ENCODE data around the gene GIPC3. TPM values are rescaled to one million over a fixed set of nuclear protein-coding genes. Genes with fewer than 3 reads are reported as not detected.
"Not testable (repeated sequence)": the region's sequence is repeated elsewhere in the genome, so short reads cannot be mapped to it uniquely, and the experiment has no call there.

GIPC3 gene
- total RNA-seq, 1 donor from 2014 or later, result 0.20 TPM

DNA sequence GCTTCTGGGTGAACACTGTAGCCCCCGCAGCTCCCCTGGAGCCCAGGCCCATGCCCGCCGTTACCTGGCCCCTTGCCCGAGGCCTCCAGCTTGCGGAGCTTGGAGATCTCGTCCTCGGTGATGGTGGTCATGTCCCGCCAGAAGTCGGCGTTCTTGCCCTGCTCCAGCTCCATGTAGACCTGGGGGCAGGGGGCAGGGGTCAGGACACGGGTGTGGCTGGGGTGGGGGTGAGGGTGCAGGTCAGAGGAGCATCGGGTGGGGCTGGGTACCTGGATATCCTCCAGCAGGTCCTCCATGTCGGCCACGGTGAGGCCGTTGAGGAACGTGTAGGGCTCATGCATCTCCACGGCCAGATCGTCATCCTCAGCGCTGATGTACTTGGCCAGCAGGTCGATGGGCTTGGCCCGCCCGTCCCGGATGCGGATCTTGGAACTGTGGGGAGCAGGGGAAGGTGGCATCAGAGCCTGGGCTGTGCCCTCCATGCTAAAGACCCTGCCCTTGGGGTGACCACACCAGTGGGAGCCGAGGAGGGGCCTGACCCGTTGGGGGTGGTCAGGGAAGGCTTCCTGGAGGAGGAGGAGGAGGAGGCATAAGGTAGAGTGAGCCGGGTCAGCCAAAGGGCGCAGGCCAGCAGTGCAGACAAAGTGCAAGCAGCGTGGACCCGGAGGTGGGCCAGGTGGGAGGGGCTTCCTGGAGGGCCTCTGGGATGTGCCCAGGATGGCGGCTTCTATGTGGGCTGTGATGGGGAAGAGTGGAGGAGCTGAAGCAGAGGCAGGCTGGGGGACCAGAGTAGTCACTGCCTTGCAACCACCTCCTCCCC lies 33.7 kb downstream of the GIPC3 start:
- no peak for DNase-seq

- DNase-seq, result no peak
These were observed 34.3 kb downstream of the GIPC3 start for GRCh38 chr19:3619631-3620012.

DNA sequence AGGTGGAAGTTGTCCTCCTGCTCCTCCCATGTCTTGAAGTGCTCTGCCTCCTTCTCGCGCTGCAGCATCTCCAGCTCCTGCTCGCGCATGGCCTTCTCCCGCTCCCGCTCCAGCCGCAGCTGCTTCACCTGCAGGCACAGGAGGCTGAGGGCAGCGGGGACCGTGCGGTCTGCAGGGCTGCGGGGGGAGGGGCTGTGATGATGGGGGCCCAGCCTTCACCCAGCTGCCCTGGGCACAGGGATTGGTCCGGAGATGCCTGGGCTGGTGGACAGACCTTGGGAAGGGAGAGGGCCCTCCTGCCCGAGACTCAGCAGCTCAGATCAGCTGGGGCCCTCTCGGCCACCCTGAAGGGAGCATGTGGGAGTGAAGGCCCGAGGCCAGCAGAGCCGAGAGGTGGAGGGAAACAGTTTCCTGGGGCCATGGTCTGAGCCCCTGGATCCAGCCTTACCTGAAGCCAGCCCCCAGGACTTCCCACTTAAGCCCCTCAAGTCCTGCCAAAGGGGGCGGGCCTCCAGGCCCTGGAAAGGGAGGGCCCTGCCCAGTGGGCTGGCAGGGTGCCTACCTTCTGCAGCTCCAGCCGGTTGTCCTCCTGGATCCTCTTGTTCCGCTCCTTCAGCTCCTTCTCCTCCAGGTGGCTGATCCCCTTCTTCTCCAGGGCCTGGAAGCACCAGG lies 35.0 kb downstream of the GIPC3 start:
- no peak for DNase-seq

DNA sequence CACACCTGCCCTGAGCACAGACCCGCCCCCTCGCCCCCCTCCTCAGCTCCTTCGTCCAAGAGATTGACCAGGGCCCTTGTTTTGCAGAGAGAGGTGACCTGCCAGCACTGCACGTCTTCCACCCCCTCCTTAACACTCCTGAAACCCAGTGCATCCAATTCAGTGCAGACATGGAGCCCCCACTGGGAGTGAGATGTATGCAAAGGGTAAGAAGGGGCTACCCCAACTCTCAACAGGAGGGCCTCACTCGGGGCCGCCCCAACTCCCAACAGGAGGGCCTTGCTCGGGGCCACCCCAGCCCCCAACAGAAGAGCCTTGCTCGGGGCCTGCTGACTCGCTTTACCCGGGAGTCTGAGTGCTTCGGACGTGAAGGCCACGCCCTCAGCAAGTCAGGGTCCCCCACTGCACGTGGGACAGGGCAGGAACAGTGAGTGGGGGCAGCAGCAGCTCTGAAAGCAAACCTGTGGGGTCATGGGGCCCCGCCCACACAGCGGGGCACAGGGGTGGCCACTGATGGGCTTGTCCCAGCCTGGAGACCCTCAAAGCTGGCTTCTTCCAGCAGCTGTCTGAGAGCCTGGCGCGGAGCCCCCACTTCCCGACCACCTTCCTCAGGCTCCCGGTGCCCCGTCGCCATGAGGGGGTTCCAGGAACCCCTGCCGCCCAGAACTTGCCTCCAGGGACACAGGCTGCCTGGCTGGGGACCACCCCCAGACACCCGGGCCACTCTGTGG lies 35.7 kb downstream of the GIPC3 start:
- DNase-seq, result no peak

GRCh38 chr19:3621689-3622088 lies 36.4 kb downstream of the GIPC3 start:
- DNase-seq, result no peak

DNA sequence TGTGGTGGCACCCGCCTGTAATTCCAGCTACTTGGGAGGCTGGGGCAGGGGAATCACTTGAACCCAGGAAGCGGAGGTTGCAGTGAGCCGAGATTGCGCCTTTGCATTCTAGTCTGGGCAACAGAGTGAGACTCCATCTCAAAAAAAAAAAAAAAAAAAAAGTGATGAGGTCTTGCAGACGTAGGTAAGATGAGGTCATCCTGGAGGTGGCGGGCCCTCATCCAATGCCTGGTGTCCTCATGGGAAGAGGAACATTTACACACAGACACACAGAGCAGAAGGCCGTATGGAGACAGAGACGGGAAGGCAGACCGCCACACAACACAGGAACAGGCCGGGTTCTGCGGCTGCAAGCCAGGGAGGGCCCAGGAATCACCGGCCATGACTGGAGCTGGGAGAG lies 36.9 kb downstream of the GIPC3 start:
- DNase-seq, result no peak

DNA sequence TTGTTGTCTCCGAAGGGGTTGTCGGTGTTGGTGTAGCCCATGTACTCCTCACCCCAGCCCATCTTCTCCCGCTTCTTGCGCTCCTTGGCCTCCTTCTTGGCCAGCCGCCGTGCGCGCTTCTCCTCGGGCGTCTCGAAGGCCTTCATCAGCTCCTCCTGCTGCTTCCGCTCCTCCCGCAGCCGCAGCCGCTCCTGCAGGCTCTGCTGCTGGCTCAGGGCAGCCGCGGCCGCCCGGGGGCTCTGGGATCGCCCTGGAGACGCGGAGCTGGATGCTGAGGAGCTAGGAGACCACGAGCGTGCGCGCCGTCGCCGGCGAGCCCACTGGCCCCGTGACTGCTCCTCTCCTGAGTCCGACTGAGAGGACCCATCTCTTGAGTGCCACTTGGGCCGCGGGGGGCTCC lies 38.4 kb downstream of the GIPC3 start:
- DNase-seq, result no peak

DNA sequence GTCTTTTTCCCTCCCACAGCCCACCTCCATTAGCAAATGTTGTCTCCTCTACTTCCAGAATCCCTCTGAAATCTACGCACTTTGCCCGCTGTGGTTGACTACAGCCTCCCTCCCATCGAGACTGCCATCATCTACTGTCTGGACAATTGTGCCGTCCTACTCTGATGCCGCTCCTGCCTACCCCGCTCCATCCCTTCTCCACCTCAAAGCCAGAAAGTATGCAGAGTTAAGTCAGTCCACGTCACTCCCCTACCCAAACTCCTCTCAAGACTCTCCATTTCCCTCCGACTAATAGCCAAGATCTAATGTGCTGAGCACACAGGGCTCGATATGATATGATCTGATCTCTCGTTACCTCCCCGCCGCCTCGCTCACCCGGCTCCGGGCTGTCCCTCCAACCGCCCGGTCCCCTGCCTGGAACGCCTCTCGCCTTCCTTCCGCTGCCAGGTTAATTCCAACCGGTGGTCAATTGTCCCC lies 40.8 kb downstream of the GIPC3 start:
- no peak for DNase-seq

DNA sequence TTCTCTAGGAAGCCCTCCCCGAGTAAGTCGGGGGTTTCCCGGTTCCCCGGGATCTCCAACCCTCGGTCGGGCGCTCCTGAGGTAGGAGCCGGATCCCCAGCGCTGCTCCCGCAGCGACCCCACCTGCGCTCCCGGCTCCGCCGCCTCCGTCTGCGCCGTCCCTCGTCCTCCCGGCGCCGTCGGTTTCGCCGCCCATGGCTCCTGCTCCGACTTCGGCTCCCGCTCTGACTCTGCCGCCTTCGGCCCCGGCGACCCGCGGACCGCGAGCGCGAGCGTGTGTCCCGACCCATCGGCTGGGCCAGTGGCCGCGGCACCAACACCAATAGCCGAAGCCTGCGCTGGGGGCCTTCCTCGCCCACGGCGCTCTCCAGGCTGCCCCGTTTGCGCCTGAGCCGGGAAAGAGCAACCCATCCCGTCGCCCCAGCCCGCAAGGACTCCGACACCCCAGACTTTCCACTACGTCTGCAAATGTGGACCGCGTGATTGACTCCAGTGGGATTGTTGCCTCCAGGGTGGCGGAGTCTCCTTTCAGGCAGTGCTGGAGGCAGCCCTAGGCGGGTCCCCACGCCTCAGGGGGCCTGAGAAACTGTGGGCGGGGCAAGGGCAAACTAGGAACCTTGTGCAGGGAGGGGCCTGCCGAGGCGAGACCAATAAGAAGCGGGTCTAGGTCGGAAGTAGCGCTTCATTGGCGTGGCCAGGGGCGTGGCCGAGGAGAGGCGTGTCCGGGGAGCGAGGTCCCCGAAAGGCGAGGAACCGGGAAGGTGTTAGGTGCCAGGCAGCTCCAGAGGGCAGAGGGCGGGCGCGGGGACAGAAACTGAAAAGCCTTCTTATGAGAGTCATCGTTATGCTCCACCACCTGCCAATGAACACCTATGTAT lies 41.4 kb downstream of the GIPC3 start, which contains the start of gene CACTIN:
Gene CACTIN, minus strand, starts transcription at position 318 of the 878 bp plus-strand sequence. Its CDS starts 28 bp downstream, at position 290.
- DNase-seq, result peak; percentile 97

- DNase-seq, result no peak
These were observed 42.1 kb downstream of the GIPC3 start for GRCh38 chr19:3627351-3627723.

DNA sequence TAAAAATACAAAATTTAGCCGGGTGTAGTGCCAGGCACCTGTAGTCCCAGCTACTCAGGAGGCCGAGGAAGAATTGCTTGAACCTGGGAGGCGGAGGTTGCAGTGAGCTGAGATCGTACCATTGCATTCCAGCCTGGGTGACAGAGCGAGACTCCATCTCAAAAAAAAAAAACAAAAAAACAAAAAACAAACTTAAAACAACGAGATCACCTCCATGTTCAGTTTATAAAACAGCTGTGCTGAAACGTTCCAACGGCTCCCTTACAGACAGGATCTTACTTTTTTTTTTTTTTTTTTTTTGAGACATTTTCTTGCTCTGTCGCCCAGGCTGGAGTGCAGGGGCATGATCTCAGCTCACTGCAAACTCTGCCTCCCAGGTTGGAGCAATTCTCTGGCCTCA lies 43.5 kb downstream of the GIPC3 start:
- not testable (repeated sequence) for DNase-seq

- no peak for DNase-seq
These were observed 46.0 kb downstream of the GIPC3 start for GRCh38 chr19:3631053-3631861.

DNA sequence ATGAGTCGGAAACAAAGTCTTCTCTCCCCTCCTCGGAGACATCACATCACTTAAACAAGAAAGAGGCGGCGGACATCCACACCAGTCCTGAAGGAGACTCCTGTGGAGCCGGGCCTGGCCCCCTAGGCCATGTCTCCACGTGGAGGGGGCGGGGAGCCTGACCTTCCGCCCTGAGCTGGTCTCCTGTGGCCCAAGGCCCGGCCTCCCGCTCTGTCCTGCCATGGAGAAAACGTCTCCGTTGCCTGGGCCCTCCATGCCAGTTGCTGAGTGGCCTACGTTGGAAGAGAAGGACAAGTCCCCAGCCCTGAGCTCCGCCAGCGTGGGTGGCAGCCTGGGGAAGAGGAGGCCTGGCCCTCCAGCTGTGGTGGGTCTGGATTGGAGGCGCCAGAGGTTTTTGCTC lies 46.8 kb downstream of the GIPC3 start:
- DNase-seq, result no peak

DNA sequence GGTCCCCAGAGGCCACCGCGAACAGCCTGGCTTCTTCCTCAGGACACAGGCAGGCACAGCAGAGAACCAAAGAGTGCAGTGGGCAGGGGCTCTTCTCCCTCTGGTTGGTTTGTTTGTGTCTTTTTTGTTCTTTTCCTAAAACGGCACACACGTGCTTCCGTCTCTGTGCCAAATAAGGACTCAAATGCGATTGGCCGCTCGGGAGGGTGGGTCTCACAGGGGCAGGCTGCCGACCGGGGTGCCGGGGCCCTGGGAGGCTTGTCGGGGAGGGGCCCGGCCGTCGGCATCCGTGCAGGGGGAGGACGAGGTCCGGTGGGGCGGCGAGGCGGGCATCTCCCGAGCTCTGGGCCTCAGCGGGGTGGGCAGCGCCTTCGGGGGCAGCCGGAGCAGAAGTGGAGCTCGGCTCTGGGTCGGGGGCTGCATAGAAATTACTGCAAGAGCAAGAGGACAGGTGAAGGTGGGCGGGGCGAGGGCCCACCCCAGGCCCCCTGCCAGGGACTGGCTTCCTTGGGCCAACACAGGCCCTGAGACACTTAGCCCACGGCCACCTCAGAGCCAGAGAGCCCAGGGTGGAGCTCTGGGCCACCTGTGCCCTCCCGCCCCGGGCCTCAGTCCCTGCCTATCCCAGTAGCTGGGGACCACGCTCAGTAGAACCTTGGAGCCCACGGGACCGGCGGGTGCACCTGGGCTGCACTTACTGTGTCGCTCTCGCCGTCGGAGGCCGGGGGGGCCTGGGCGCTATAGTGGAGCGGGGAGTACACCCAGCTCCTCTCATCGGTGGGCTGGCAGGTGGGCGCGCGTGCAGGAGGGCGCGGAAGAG lies 47.7 kb downstream of the GIPC3 start:
- DNase-seq, result no peak

GRCh38 chr19:3633559-3633988 lies 48.3 kb downstream of the GIPC3 start:
- no peak for DNase-seq

DNA sequence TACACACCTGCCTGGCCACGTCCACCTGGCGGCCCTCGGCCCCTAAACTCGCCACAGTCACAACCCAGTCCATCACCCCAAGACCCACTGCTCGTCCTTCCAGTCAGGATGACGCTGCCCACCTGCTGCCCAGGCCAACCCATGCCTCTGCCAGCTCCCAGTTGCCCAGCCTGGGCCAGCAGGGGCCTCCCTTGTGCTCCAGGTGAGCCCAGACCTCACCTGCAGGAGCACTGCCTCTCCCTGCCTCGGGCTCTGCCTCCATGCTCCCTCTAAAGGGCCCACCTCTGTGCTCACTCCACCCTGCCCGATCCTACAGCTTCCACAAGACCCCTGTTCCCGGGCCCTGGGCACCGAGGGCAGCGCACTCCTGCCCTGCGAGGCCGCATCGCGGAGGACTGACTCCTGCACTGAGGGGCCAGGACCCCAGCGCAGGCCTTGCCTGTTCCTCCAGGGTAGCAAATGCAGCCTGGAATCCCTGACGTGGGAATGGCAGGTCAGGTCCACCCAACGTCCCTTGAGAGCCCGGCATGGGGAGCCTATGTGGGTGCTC lies 49.3 kb downstream of the GIPC3 start:
- DNase-seq, result no peak

GRCh38 chr19:3636506-3636905 lies 51.2 kb downstream of the GIPC3 start:
- no peak for DNase-seq

DNA sequence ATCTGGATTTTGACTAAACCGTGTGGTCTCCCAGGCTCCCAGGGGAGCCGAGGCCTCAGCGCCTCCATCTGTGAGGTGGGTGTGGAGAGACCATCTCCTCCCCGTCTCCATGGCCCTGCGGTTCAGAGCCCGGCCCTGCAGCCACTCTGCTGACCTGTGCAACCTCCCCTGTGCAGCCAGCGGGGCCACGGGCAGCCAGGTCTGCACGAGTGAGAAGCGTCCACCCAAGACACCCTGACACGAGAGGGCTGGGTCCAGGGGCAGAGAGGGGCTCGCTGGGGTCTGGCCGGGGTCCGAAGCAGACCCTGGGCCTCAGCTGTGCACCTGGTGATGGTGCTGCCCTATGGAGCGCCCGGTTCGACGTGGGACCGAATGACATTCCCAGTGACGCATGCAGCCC lies 51.7 kb downstream of the GIPC3 start:
- no peak for DNase-seq

- DNase-seq, result no peak
These were observed 52.3 kb downstream of the GIPC3 start for GRCh38 chr19:3637621-3638020.
